ENCODE measurements around the gene CCDC187. TPM values are rescaled to one million over a fixed set of nuclear protein-coding genes. Genes with fewer than 3 reads are reported as not detected.

The CCDC187 gene
- total and polyA plus RNA-seq, 2 of the 8 experiments (the other 6 are each of a cell fraction or from before 2014, with no cell fraction given): 0.02 TPM; not detected in 1

- TF ChIP-seq CTCF (IDR thresholded peaks at IDR 0.05; ENCODE audit: control extremely low read depth in 1 of 3, insufficient read depth in 1 of 3, low read depth in 1 of 3, low read length in 3 of 3) (no peak), TAF7 (optimal IDR thresholded peaks at IDR 0.05; ENCODE audit: borderline replicate concordance, low read depth, low read length) (no peak), CREB1 (IDR thresholded peaks at IDR 0.05) (no peak), EP300 (IDR thresholded peaks at IDR 0.05; ENCODE audit: borderline replicate concordance in 1 of 2, low read depth in 2 of 2, low read length in 2 of 2) (no peak), SP2 (IDR thresholded peaks at IDR 0.05; ENCODE audit: low read length) (no peak)
These were observed 51.0 kb downstream of the CCDC187 start (continued) for GRCh38 chr9:136252846-136253245.
